GM18505 (cell line): ENCODE measurements around the gene TCEAL9.
"Not testable (repeated sequence)": the region's sequence is repeated elsewhere in the genome, so short reads cannot be mapped to it uniquely, and the experiment has no call there.

ENCODE experiments used
- ATAC-seq: cut with Tn5 transposase; IDR thresholded peaks from one replicate; pipeline ENCODE4 v1.9.1; 2021; ENCODE audit not compliant: unreplicated experiment
- POLR2A ChIP-seq: IDR thresholded peaks from 4 replicates; pipeline ENCODE4 v1.6.1; 2011; ENCODE audit warnings: borderline replicate concordance; ENCODE audit not compliant: insufficient read depth, insufficient read length; ENCODE audit errors: extremely low read depth

Gene TCEAL9

GRCh38 chrX:103356130-103356798 is at the start of gene TCEAL9:
TCEAL9 (plus strand) TSS chrX:103356506; CDS start chrX:103357685, 1,179 bp downstream.
- no peak for TF ChIP-seq POLR2A
- ATAC-seq: no peak

DNA sequence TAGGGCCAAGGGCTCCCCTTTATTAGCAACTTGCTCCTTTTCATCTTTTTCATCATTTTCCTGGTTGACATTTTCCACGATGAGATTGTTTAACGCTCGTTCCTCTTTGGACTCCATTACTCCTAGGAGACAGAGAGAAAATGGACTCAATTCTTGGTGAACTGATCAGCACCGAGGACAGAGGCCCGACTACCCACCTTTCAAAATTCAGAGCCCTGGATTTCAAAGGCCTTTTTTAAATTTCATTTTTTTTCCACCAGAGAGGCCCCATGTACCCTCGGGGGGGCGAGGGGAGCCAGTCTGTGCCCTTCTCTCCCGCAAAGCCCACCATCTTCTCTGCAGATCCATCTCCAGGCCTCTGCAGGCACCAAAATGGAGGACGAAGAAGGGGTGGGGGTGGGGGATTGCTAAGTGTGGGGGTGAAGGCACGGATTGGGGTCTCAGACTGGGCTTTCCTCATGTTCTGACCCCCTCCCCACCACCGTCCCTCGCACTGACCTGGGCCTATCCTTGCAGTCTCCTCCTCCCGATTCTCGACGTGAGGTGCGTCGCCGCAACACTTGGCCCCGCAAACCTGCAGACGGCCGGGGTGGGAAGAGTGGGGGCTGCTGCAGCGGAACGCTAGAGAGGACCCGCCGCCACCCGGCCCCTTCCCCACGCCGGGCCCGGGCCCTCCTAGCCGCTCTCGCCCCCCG is 46.3 kb upstream of the TCEAL9 start:
- no peak for TF ChIP-seq POLR2A
- ATAC-seq: peak; percentile 2

DNA sequence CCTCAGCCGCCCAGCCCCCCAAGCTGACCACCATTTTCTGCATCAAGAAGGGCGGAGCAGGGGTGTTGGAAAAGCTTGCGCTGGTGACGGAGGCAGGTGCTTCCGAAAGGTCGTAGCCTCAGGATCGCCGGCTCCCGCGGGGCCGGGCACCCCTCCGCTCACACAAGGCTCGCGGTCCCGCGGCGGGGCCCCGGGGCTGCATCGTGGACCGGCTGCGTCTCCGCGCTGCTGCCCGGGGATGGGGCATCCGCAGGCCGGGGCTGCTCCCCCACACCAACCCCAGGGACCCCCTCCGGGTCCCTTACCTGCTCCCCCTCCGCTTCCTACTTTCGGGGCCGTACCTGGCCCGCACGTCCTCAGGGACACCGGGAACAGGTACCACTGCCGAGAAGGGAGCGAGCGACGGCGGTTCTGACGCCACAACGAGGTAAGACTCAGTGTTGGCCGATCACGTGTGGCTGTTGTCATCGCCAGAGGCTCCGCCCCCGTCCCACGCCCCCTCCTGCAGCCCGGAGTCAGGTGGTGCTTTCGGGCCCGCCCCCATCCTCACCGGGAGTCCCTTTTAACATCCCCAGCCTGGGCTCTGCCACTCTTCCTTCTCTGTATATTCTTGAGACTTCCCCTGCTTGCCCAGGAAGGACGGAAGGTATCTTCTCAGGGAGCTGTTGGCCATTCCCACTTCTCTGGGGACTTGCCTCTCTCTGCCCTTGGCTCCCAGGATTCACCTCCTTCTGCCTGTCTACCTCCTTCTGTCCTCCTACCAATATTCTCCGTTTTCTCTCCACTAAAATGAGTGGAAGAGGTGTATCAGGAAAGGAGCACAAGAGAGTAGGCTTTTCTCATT is 45.5 kb upstream of the TCEAL9 start, which contains the start of gene BEX2:
Gene BEX2 (minus strand): TSS at position 436 of the 844 bp plus-strand sequence. CDS start 1,014 bp downstream, outside the sequence.
- TF ChIP-seq POLR2A: no peak
- ATAC-seq: peak; percentile 97

GRCh38 chrX:103311399-103311780 is 44.9 kb upstream of the TCEAL9 start:
- no peak for TF ChIP-seq POLR2A
- no peak for ATAC-seq

DNA sequence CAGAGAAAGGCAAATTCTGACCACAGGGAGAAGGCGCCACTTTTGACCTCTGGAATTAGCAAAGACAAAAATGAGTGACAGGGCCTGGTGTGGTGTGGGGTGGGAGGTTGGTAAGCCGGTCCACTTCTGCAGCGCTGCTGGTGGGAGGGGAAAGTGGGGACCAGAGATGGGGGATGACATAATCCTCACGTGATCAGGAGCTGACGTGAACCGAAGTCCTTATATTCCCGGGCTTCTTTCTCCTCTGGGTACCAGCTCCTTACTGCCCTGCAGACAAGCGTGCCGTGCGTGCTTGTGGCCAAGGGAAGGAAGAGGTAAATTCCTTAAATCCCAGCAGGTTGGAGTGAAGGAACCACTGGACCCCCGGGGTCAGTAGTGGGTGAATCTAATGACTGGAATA is 26.3 kb upstream of the TCEAL9 start, which contains the start of gene TCEAL7:
Gene TCEAL7 (plus strand): TSS at position 249 of the 400 bp plus-strand sequence. CDS start 1,165 bp downstream, outside the sequence.
- TF ChIP-seq POLR2A: no peak
- ATAC-seq: no peak

GRCh38 chrX:103330681-103331288 is 25.5 kb upstream of the TCEAL9 start:
- no peak for TF ChIP-seq POLR2A
- ATAC-seq: no peak

DNA sequence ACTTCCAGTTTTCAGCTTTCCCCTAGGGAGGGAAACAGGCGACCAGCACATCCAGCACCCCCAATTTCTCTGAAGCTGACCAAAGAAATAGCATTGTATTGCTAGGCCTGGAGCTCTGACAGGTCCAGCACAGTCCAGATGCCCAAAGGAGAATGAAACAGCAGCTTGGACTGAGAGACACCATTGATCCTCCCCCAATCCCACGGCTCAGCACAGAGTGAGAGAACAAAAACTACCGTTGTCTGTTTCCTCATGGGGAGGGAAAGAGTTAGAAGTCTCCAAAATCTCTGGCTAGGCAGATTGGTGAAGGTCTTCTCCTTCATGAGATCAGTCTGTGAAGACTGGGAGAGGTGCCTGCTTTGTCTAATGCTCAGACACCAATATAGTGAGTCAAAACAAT is 17.6 kb upstream of the TCEAL9 start:
- ATAC-seq: no peak
- TF ChIP-seq POLR2A: no peak

DNA sequence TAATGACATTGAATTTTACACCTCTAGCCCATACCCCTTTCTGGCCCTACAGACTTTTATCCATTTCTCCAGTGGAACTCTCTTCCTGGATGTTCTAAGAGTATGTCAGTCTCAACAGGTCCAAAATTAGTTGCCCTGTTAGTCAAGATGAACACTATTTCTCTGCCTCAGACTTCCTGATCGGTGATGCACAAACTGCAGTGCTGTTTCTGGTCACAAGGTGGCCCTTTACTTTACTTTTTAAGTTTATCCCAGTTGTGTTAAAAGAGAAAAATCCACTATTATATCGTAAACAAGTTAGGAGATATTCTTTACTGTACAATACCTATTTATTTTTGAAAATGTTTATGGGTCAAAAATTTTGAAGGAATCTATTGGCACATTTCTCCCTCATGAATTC is 13.2 kb upstream of the TCEAL9 start:
- ATAC-seq: peak; percentile 56
- TF ChIP-seq POLR2A: no peak

DNA sequence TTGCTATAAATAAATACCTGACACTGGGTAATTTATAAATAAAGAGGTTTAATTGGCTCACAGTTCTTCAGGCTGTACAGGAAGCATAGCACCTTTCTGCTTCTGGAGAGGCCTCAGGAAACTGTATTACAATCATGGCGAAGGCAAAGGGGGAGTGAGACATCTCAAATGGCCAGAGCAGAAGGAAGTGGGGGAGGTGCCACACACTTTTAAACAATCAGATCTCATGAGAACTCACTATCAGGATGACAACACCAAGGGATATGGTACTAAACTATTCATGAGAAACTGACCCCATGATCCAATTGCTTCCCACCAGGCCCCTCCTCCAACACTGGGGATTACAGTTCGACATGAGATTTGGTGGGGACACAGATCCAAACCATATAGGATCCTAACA is 11.7 kb upstream of the TCEAL9 start:
- TF ChIP-seq POLR2A: no peak
- ATAC-seq: no peak

DNA sequence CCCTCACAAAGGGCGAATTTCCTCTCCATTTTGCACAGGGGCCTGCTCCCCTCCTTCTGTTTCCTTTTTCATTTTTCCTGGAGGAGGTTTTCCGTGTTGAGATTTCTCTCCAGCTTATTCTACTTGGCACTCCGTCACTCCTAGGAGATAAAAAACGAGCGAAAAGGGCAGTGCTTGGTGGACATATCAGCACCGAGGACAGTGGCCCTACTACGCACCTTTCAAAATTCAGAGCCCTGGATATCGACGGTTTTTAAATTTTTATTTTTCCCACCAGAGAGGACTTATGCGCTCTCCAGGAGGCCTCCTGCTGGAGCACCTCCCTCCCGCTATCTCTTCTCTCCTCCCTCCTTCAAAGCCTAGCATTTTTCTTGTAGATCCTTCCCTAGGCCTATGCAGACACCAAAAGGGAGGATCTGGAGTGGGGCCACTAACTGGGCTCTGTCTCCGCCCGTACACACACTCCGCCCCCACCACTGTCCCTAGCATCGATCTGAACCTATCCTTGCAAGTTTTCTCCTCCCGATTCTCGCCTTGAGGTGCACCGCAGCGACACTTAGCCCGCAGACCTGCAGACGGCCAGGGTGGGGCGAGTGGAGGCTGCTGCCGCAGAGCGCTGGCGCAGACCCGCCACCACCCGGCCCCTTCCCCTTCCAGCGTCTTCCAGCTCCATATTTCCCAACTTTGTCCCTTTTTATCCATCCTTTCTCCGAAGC is 8.5 kb upstream of the TCEAL9 start:
- no peak for ATAC-seq
- no peak for TF ChIP-seq POLR2A

- no peak for TF ChIP-seq POLR2A
- ATAC-seq: no peak
These were observed 552 bp downstream of the TCEAL9 start for GRCh38 chrX:103356858-103357257.

GRCh38 chrX:103357871-103358270 is 1.6 kb downstream of the TCEAL9 start:
- no peak for TF ChIP-seq POLR2A
- no peak for ATAC-seq

GRCh38 chrX:103359605-103360004 is 3.3 kb downstream of the TCEAL9 start:
- ATAC-seq: not testable (repeated sequence)
